ENCODE data around the gene CHI3L1.

GRCh38 chr1:203201516-203202205 lies 15.2 kb upstream of the CHI3L1 start:
- TF ChIP-seq CTCF (IDR thresholded peaks at IDR 0.05; ENCODE audit: poor library complexity) (no peak), EZH2phosphoT487 (IDR thresholded peaks at IDR 0.05; ENCODE audit: low read depth, severe bottlenecking, unreplicated experiment) (no peak)
